ENCODE measurements around the gene OR2AP1.

The OR2AP1 gene

GRCh38 chr12:55624056-55624455 lies 51.8 kb downstream of the OR2AP1 start:
- no peak overlapping the region for H3K4me3 ChIP-seq (ENCODE audit: insufficient read length, low read depth)
- H3K4me1 ChIP-seq (ENCODE audit: insufficient read depth, insufficient read length): no peaks in the 10 kb centered on the region
- TF ChIP-seq YY1 (IDR thresholded peaks at IDR 0.05; ENCODE audit: insufficient read depth, insufficient read length) (no peak), SUZ12 (IDR thresholded peaks at IDR 0.05; ENCODE audit: extremely low read depth, insufficient read depth, insufficient read length) (no peak), ZNF274 (IDR thresholded peaks at IDR 0.05; ENCODE audit: low read depth, low read length) (no peak)
- no peaks in the 10 kb centered on the region for H3K36me3 ChIP-seq (ENCODE audit: insufficient read depth, insufficient read length, low read length)
- no peak for DNase-seq (ENCODE audit: low read depth, low spot score)
- no peak overlapping the region for H3K9ac ChIP-seq (ENCODE audit: insufficient read length, low read depth)
- no peaks in the 10 kb centered on the region for H3K9me3 ChIP-seq (ENCODE audit: insufficient read depth, low read length)
- H3K27me3 ChIP-seq (ENCODE audit: insufficient read depth, insufficient read length): no peaks in the 10 kb centered on the region

All from NT2/D1 (cell line).